Measurements from ENCODE around the gene KCTD21. TPM values are rescaled to one million over a fixed set of nuclear protein-coding genes. Genes with fewer than 3 reads are reported as not detected.

Gene KCTD21
- total RNA-seq, 2 experiments from 2014 or later: 4.1 to 5.2 TPM

DNA sequence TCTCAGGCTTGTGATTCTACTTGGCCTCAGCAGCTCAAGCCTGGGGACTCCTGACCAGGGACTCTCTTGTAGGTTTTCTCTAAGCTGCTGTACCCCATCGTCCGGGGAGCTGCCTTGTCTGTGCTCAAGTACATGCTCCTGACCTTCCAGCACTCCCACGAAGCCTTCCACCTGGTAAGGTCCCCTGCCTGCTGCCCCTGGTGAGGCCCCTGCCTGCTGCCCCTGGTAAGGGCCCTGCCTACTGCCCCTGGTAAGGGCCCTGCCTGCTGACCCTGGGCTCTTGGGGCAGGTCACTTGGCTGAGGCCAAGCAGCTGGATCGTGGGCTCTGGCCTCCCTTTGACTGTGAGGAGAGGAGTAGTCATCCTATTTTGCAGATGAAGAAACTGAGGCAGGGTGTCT, 11.6 kb upstream of the KCTD21 start:
- Mint-ChIP-seq H3K9me3 (no peaks in the 10 kb centered on the region), H3K27me3 (no peaks in the 10 kb centered on the region), H3K4me3 (no peak overlapping the region), H3K4me1 (ENCODE audit: low read depth) (peaks cover 30% of the 10 kb centered on the region), H3K27ac (no peak overlapping the region), H3K36me3 (ENCODE audit: low read depth) (peaks cover 8% of the 10 kb centered on the region)
- intact Hi-C loops (cut with micrococcal nuclease): no loop called here
- TF ChIP-seq CTCF (IDR thresholded peaks at IDR 0.05): no peak
- no peak for DNase-seq
- POLR2A ChIA-PET: interaction anchor here (0.6 to 4.4 kb wide), 2 partner anchors 11 to 58 kb away, joined by 3 to 34 read pairs; partner anchors contain the start of genes KCTD21 and USP35
- ATAC-seq: no peak
- CTCF ChIA-PET: interaction anchor here (1.9 kb wide), 1 partner anchor 365 kb away, joined by 4 read pairs; no protein-coding TSS in a partner anchor

- intact Hi-C loops (cut with micrococcal nuclease): no loop called here
- no peak for DNase-seq
- Mint-ChIP-seq H3K27me3 (no peaks in the 10 kb centered on the region), H3K9me3 (no peaks in the 10 kb centered on the region), H3K36me3 (ENCODE audit: low read depth) (peaks cover 8% of the 10 kb centered on the region), H3K27ac (no peak overlapping the region), H3K4me3 (no peak overlapping the region), H3K4me1 (ENCODE audit: low read depth) (peaks cover 32% of the 10 kb centered on the region)
- ChIA-PET CTCF (interaction anchor here (1.9 kb wide), 1 partner anchor 365 kb away, joined by 4 read pairs; no protein-coding TSS in a partner anchor), POLR2A (interaction anchor here (4.4 kb wide), 1 partner anchor 10 kb away, joined by 34 read pairs; the partner anchor contains the start of genes KCTD21 and USP35)
- TF ChIP-seq CTCF (IDR thresholded peaks at IDR 0.05): no peak
- no peak for ATAC-seq
These were observed 11.2 kb upstream of the KCTD21 start for GRCh38 chr11:78199653-78200015.

GRCh38 chr11:78199015-78199652, 10.7 kb upstream of the KCTD21 start:
- Mint-ChIP-seq H3K27me3 (no peaks in the 10 kb centered on the region), H3K4me1 (ENCODE audit: low read depth) (peaks cover 33% of the 10 kb centered on the region), H3K36me3 (ENCODE audit: low read depth) (peaks cover 8% of the 10 kb centered on the region), H3K27ac (no peak overlapping the region), H3K4me3 (no peak overlapping the region), H3K9me3 (no peaks in the 10 kb centered on the region)
- intact Hi-C loops (cut with micrococcal nuclease): no loop called here
- CTCF ChIA-PET: interaction anchor here (1.9 kb wide), 1 partner anchor 366 kb away, joined by 4 read pairs; no protein-coding TSS in a partner anchor
- POLR2A ChIA-PET: interaction anchor here (0.6 kb wide), 1 partner anchor 270 kb away, joined by 3 read pairs; no protein-coding TSS in a partner anchor
- ATAC-seq (no peak), DNase-seq (no peak)
- no peak for TF ChIP-seq CTCF (IDR thresholded peaks at IDR 0.05)

GRCh38 chr11:78197816-78198215, 9.4 kb upstream of the KCTD21 start:
- no peaks in the 10 kb centered on the region for H3K27me3 Mint-ChIP-seq
- H3K36me3 Mint-ChIP-seq (ENCODE audit: low read depth): peaks cover 8% of the 10 kb centered on the region
- H3K4me1 Mint-ChIP-seq (ENCODE audit: low read depth): peaks cover 33% of the 10 kb centered on the region
- DNase-seq: no peak
- intact Hi-C loops (cut with micrococcal nuclease): no loop called here
- no peak for ATAC-seq
- H3K9me3 Mint-ChIP-seq: no peaks in the 10 kb centered on the region
- H3K4me3 Mint-ChIP-seq: no peak overlapping the region
- ChIA-PET CTCF (no interaction called here), POLR2A (interaction anchor here (1.0 kb wide), 1 partner anchor 10 kb away, joined by 3 read pairs; the partner anchor contains the start of gene KCTD21)
- no peak for TF ChIP-seq CTCF (IDR thresholded peaks at IDR 0.05)
- H3K27ac Mint-ChIP-seq: no peak overlapping the region

DNA sequence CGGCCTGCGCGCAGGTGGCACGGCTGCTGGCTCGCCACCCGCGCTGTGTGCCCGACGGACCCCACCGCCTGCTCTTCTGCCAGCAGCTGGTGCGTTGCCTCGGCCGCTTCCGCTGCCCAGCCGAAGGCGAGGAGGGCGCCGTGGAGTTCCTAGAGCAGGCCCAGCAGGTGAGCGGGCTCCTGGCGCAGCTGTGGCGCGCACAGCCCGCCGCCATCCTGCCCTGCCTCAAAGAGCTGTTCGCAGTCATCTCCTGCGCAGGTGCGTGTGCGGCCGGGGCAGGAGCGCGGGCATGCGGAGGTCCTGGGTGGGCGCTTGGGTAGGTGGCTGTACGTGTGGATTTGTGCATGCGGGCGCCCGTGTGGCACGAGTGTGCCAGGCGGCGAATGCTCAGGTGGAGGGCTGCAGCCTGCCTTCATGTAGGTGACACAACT, 8.2 kb upstream of the KCTD21 start:
- intact Hi-C loops (cut with micrococcal nuclease): no loop called here
- H3K36me3 Mint-ChIP-seq (ENCODE audit: low read depth): peaks cover 8% of the 10 kb centered on the region
- ChIA-PET CTCF (no interaction called here), POLR2A (no interaction called here)
- H3K27me3 Mint-ChIP-seq: no peaks in the 10 kb centered on the region
- H3K4me3 Mint-ChIP-seq: no peak overlapping the region
- DNase-seq (no peak), ATAC-seq (no peak)
- no peak overlapping the region for H3K27ac Mint-ChIP-seq
- no peaks in the 10 kb centered on the region for H3K9me3 Mint-ChIP-seq
- TF ChIP-seq CTCF (IDR thresholded peaks at IDR 0.05): no peak
- peaks cover 28% of the 10 kb centered on the region for H3K4me1 Mint-ChIP-seq (ENCODE audit: low read depth)
